Ramos (cell line): ENCODE measurements around the gene SNX1.
"Not testable (repeated sequence)": the region's sequence is repeated elsewhere in the genome, so short reads cannot be mapped to it uniquely, and the experiment has no call there.

Experiments
- in situ Hi-C: fragments of 300-500 bp; cut with MboI; formaldehyde crosslinking; loops from one replicate; pipeline ENCODE4 v1.14.3; 2022; ENCODE audit warnings: low sequenced_read_pairs; ENCODE audit not compliant: unreplicated experiment

SNX1 gene

DNA sequence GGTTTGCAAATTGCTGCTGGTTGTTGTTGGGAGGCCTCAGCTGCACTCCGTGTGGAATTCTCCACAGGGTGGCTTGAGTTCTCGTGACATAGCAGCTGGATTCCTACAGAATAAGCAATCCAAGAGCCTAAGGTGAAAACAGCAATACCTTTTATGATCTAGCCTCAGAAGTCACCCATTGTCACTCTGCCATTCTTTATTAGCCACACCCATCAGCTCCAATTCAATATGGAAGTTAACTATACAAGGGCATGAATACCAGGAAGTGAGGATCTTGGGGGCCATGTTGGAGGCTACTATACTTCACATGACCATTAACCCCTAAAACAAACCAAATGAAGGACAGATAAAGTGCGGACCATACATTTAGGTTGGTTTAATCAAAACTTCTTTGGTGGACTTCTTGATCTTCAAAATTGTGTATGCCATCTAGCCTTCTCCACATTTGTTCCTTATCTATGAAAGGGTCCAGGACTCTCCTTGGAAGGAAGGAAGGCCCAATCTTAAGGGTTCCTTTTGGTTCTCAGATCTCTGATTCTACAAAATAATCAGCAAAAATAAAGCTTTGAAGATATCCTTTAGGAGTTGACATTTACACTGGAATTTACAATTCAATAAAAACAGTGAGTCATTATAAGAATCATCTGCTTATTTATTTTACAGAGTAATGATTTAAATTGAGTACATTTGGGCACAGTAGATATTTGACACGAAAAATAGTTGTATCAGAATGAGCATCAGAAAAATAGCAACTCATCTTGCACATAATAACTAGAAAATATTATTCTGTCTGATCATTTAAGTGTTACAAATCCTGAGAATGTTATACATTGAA lies 23.6 kb upstream of the SNX1 start:
- in situ Hi-C loops = loop anchor here (10.0 kb wide), 1 partner anchor 607 kb away; no protein-coding TSS in a partner anchor

DNA sequence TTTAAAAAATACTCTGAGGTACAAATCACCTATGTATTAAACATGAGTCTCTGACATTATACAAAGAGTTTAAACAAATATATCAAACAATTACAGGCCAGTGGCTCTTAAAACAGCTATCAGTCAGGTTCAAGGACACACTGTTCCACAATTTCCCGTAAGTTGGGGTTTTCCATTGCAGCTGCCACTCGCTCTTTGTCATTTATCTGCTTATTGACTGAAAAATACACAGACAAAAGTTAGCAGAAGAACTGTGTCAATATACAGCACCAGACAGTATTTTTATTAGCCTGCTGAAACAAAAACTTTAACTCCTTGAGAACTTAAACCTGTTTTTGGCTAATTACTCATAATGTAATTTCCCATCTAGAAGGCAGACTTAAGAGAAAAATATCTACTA lies 23.0 kb upstream of the SNX1 start:
- in situ Hi-C loops = loop anchor here (10.0 kb wide), 1 partner anchor 608 kb away; no protein-coding TSS in a partner anchor

DNA sequence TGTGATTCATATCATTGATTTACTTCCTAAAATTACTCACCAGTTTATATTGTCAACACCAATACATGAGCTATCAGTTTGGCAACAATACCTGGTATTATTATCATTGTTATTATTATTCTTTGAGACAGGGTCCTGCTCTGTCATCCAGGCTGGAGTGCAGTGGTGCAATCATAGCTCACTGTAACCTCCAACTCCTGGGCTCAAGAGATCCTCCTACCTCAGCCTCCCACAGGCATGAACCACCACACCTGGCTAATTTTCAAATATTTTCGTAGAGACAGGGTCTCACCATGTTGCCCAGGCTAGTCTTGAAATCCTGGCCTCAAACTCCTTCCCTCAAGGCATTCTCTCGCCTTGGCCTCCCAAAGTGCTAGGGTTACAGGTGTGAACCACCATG lies 22.3 kb upstream of the SNX1 start:
- in situ Hi-C loops = loop anchor here (10.0 kb wide), 1 partner anchor 609 kb away; no protein-coding TSS in a partner anchor

DNA sequence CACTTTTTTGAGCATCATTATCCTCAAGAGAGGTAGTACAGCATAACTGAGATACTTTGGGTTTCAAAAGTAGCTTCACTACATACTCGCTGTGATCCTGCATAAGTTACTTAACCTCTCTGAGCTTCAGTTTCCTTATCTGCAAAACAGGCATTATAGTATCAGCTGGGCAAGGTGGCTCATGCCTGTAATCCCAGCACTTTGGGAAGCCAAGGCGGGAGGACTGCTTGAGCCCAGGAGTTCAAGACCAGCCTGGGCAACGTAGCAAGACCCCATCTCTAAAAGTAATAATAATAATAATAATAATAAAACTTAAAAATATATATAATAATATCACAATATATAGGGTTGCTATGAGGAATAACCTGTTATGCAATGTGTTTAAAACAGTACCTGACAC lies 13.0 kb upstream of the SNX1 start:
- in situ Hi-C loops = no loop called here

DNA sequence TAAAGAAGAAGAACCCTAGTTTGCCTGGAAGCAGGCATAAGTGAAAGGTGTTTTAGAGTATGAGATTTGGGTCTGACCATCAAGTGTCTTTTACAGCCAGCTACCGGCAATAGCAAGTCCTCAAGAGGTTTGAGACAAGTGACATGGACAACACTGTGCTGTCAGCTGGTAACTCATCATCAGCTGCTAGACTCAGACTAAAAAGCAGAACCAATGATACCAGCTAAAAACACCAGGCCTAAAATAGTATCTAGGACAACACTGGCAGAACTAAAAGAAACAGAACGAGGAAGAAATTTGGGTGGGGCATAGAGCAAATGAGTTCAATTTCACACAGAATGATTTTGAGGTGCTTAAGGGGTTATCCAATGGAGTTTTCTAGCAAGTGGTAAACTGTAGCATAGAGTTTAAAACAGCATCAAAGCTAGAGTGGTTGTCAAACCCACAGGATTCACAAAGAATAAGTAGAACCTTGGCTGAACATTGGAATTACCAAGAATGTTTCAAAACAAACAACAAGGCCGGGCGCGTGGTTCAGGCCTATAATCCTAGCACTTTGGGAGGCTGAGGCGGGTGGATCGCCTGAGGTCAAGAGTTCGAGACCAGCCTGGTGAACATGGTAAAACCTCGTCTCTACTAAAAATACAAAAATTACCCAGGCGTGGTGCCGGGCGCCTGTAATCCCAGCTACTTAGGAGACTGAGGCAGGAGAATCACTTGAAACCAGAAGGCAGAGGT lies 6.1 kb upstream of the SNX1 start:
- in situ Hi-C loops = no loop called here

DNA sequence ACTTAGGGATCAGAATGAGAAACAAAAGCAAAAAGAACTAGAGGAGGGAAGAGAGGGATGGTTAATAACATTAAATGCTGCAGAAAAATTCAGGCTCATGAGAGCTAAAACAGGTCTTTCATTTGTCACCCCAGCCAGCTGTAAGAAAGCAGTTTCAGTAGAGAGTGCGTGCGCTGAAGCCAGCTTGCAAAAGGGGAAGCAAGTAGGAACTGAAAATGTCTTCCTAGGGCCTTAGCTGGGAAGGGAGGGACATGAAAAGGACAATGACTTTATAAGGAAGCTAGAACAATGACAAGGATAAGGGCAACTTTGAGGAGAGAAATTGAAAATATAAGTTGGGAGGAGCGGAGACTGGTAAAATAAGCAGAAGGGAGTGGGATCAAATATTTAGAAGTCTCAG lies 5.3 kb upstream of the SNX1 start:
- in situ Hi-C loops = no loop called here

DNA sequence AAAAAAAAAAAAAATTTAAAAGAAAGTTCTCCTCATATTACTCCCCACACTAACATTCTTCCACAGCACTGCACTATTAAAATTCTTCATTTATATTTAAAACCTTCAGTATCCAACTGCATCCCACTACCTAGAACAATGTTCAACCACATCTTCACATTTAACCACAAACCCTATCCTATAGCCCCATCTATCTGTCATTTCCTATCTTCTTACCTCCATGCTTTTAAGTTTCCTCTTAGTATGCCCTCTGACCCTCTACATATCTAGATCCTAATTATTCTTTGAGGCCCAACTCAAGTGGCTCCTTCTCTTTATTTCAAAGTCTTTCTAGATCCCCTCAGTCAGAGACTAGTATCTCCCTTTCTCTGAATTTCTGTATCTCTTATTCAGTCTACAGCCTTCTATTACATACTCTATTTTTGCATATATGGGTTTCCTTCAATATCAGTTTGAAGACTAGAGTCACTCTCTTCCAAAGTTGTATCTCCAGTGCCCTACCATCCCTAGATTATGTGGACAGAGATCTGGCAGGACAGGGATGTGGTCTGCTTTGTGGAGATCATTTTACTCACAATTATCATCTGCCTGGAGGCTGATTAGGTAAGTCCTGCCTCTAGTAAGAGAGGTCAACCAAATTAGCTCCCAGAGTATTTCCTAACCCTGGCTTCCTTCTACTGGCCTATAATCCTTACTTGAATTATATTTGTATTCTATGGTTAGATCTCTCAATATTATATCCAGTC lies 3.5 kb upstream of the SNX1 start:
- in situ Hi-C loops = no loop called here

DNA sequence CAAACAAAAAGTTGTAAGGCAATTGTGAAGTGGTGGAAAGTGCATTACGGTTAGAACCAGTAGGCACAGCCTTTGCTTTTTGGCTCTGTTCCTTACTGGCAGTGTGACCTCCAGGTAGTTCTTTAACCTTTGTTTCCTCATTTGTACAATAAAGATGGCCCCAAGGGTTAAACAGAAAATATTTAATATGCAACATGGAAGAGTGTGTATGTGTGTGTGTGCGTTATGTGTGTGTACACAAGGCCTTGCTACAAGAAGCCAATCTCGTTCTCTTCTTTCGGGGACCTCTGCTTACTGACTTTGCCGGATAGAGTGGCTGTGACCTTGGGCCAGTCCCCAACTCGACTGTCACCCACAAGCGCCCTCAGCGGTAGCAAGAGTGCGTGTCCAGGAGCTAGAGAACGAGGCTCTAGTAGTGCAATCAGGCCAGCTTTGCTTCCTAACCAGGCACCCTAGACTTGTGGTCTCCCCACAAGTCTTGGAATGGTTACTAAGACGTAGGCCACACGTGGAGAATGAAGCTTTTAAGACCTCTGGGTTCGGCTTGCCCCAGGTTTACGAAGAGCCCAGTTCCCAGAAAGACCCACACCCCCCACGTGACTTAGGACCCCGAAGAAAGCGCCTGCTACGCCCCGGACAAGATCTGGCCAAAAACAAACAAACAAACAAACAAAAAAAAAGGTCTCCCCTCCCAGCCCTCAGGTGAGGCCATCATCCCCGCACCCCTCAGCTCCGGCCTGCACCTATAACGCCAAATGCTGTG lies 2.7 kb upstream of the SNX1 start:
- in situ Hi-C loops = no loop called here

DNA sequence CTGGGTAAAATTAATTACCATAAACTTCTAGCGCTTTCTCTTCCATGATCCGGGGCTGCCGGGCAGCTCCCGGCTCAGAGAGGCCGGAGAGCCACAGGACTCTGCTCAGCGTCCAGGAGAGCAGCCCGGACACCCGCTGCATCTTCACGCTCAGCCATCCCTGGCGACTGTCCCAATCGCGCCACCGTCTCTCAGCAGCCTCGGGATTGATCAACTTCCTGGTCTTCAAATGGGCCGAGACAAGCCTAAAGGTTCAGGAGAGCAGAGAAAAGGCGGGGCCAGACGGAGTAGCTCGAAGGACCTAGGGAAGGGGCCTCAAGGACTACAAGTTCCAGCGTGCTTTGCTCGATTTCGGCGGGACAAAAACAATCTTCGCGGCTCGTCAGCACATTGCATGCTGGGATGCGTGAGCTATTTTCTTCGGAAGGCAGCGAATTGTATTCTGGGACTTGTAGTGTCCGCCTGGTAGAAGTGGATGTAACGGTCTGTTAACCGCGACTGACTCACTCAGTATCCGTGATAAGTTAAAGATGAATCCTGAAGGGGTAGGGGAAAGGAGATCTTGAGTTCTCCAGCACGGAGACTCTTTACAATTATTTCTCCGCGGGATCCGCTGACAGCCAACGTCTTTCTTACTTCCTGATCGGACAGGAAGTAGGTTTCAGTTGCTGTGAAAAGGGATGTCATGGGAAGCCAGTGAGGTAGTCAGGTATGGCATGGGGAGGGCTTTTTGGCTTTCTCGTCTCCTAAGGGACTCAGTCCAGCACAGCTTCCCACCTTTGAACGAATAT lies 2.0 kb upstream of the SNX1 start, which contains the start of gene CIAO2A:
Gene CIAO2A, minus strand, starts transcription at position 212 of the 791 bp plus-strand sequence. Its CDS starts 70 bp downstream, at position 142.
- in situ Hi-C loops = no loop called here

DNA sequence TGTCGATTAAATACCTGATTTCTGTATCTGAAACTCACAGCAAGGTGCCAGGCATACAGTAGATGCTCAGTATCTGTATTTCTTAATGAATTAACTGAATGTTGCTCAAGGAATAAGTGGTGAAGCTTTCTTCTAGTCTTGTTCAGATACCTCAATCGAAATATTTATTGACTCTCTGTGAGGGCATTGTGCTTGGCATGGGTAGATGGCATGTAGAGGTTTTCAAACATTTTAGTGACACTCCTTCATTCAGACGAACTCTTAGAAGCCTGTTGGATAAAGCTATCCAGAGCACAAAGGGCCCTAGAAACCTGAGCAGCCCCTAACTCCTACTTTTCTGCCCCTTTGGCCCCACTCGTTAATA lies 369 bp upstream of the SNX1 start:
- in situ Hi-C loops = loop anchor here (5.0 kb wide), 1 partner anchor 57 kb away; the partner anchor contains the start of gene SNX22

DNA sequence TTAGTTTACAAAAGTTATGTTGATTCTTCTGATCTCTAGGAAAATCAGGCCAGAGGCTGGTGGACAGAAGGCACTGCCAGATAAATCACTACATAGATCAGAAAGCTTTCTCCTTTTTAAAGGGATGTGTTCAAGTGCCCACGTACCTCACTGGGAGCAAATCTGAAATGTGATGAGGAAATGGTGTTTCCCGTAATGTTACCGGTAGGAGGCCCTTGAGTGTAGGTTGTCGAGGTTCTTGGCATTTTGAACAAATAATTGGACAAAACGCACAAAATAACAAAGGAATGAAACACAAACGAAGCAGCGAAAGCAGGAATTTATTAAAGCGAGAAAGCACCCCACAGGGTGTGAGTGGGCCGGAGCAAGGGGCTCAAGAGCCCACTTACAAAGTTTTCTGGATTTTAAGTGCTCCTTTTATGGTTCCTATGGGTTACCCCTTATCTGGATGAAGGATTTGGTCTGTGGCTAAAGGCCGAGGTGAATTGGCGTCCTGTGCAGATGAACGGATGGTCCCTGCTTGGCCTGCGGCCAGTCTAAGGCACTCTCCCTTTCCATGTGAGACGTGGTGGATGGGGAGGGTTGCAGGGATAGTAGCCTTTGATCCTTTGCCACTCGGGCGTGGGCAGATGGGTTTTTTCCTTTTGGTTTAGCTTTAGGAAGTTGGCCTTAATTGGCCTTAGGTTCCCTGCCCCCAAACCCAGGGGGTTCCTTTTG lies 1.0 kb downstream of the SNX1 start:
- in situ Hi-C loops = loop anchor here (5.0 kb wide), 1 partner anchor 55 kb away; the partner anchor contains the start of gene SNX22

DNA sequence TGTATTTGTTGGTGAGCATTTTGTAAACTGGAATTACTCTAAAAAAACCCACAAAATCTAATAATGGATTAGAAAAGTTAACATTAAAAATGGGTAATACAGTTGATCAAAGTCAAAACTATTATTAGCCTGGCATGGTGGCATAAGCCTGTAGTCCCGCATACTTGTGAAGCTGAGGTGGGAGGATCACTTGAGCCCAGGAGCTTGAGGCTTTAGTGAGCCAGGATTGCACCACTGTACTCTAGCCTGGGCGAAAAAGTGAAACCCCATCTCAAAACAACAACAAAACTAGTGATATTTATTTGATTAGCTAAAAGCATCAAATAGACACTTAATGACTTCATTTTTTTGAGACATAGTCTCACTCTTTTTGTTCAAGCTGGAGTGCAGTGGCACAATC lies 3.6 kb downstream of the SNX1 start:
- in situ Hi-C loops = loop anchor here (5.0 kb wide), 1 partner anchor 53 kb away; the partner anchor contains the start of gene SNX22

DNA sequence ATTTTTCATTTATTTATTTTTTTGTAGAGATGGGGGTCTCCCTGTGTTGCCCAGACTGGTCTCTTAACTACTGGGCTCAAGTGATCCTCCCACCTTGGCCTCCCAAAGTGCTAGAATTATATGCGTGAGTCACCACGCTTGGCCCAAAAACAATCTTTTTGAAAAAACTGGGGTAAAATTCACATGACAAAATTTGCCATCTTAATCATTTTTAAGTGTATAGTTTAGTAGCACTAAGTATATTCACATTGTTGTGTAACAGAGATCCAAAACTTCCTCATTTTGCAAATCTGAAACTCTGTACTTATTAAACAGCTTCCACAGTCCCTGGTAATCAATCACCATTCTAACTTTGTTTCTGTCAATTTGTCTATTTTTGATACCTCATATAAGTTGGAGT lies 5.2 kb downstream of the SNX1 start:
- in situ Hi-C loops = no loop called here

DNA sequence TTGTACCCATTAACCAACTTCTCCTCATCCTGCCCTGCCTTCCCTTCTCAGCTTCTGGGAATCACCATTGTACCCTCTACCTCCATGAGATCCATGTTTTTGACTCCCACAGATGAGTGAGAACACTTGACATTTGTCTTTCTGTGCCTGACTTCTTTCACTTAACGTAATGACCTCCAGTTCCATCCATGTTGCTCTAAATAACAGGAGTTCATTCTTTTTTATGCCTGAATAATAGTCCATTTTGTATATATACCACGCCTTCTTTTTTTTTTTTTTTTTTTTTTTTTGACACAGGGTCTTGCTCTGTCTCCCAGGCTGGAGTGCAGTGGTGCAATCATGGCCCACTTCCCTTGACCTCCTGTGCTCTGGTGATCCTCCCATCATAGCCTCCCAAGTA lies 6.7 kb downstream of the SNX1 start:
- in situ Hi-C loops = no loop called here

DNA sequence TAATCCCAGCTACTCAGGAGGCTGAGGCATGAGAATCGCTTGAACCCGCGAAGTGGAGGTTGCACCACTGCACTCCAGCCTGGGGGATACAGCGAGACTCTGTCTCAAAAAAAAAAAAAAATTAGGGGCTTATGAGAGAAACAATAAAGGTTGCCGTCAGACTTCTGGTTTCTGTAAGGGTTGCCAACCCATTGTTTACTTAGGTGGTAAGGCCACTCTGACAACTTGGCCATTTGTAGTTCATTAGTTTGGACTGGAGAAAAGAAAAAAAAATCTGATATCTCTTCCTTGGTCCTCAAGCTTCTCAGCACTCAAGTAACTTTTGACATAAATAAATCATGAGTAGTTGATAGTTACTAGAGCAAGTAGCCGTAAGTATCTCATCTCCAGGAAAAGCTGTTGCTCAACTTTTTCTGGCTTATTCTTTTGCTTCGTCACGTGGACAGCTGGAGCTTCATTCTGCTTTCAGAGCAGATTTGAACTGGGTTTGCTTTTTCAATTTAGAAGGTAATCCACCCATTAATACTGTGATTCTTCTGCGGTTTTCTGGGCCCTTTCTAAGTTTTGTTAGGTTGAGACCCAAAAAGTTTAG lies 9.4 kb downstream of the SNX1 start:
- in situ Hi-C loops = no loop called here

DNA sequence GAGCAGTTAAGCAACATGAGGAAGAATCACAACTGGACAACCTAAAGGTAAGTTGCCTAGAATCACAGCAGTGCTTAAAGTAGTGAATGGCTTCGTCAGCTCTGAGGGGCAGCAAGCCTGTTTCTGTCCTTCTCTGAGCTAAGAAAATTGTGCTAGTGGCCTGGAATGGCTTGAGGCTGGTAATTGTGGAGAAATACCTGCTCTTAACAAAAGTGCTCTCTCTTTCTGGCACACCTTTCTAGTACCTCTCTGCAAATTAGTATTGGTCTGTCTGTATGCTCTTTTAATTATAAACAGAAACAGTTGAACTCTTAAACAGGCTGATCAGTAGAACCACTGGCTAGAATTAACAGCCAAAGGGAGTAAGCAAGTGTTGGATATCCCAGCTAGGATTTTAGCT lies 11.6 kb downstream of the SNX1 start:
- in situ Hi-C loops = no loop called here

DNA sequence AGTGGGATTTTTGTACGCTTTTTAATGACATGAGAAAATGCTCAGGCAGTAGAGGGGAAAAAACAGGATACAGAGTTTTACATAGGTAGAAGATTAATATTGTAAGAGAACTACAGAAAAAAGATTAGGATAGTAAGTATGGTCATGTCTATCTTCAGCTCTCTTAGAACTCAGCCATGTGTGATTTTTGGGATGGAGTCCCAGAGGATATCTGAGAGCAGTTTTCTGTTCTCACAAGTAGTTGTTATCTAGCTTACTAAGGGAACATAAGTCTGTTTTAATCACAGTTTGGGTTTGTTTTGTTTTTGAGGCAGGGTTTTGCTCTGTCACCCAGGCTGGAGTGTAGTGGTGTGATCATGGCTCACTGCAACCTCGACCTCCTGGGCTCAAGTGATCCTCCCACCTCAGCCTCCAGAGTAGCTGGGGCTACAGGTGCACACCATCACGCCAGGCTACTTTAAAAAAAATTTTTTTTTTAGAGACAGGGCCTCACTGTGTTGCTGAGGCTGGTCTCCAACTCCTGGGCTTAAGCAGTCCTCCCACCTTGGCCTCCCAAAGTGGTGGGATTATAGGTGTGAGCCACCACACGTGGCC lies 14.4 kb downstream of the SNX1 start:
- in situ Hi-C loops = not testable (repeated sequence)
